Fibroblast of the aortic adventitia (primary cell): ENCODE data around the gene GEMIN5. TPM values are rescaled to one million over a fixed set of nuclear protein-coding genes. Genes with fewer than 3 reads are reported as not detected.
A peak's percentile ranks its signal among the peaks of the same experiment; 100 is the strongest.
"Not testable (repeated sequence)": the region's sequence is repeated elsewhere in the genome, so short reads cannot be mapped to it uniquely, and the experiment has no call there.

Source experiments
- DNase-seq: peaks from one replicate; pipeline ENCODE4 v3.0.0-alpha.2; 2010; ENCODE audit warnings: low read depth
- H3K4me3 ChIP-seq: 2 replicates; pipeline ENCODE4 v1.5.1; 2011; ENCODE audit warnings: low read depth, mild to moderate bottlenecking, control low read depth, low read length, moderate library complexity
- CTCF ChIP-seq: IDR thresholded peaks from 2 replicates; pipeline ENCODE4 v1.5.1; 2011; ENCODE audit warnings: mild to moderate bottlenecking, low read length, control low read depth, inconsistent platforms; ENCODE audit not compliant: insufficient read depth
- total RNA-seq: library from RNA; depleted of rRNA; stranded (reverse); fragments of >200 nt; gene quantifications from 2 replicates; pipeline ENCODE4 v1.2.3, GENCODE V29; 2012; ENCODE audit warnings: low replicate concordance

Gene GEMIN5
- total RNA-seq, 1 donor = 18.2 TPM

DNA sequence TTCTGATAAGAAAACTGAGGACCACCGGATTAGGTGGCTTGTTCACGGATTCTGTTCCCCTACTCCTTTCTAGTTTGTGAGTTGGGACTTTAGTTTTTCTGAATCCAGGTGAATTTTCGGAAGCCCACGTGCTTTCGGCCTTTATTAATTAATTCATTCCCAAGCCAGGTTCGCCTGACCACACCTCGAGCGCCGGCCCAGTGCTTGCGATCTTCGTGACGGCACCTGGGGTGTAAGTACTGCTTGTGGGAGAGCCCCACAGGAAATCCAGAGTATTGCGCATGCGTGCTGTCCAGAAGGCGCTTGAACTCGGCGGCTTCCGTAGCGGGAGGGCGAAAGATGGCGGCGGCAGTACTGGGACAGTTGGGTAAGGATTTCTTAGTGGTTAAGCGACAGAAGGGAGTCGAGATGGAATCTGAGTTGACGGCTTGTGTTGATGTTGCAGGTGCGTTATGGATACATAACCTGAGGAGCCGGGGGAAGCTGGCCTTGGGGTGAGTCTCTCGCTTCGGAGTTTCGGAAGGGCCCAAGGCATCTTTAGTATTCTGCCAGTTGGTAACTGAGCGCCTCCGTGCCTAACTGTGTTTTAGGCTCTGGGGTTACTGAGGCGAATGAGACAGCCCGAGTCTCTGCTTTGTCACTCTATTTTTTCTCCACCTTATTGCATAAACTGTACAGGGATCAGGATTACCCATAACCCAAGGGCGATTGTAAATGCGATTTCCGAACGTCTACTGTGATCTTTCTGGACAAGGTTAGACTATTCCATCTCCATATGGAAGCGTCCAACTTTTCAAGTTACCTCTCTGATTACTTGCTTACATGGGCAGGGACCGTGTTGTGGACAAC, 3.0 kb upstream of the GEMIN5 start, which contains the start of gene MRPL22:
MRPL22 (plus strand) TSS at position 302 of the 849 bp plus-strand sequence; CDS start at position 340, 38 bp downstream.
- H3K4me3 ChIP-seq = peak within 1 kb of the TSS; percentile 97
- peak; percentile 96 for DNase-seq
- no peak for TF ChIP-seq CTCF

DNA sequence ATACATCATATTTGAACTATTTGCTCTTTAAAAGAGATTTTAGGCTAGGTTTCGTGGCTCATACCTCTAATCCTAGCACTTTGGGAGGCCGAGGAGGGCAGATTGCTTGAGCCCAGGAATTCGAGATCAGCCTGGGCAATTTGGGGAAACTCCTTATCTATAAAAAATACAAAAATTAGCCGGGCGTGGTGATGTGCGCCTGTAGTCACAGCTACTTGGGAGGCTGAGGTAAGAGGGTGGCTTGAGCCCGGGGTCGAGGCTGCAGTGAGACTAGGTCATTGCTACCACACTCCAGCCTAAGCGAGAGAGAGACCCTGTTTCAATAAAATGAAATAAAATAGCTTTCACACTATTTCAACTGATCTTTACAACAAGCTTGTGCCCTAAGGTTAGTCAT, 2.4 kb upstream of the GEMIN5 start:
- TF ChIP-seq CTCF = no peak
- no peak for DNase-seq
- peak overlapping the region; percentile 97 for H3K4me3 ChIP-seq

GRCh38 chr5:154939387-154939786, 1.4 kb upstream of the GEMIN5 start:
- DNase-seq, H3K4me3 ChIP-seq: not testable (repeated sequence)

DNA sequence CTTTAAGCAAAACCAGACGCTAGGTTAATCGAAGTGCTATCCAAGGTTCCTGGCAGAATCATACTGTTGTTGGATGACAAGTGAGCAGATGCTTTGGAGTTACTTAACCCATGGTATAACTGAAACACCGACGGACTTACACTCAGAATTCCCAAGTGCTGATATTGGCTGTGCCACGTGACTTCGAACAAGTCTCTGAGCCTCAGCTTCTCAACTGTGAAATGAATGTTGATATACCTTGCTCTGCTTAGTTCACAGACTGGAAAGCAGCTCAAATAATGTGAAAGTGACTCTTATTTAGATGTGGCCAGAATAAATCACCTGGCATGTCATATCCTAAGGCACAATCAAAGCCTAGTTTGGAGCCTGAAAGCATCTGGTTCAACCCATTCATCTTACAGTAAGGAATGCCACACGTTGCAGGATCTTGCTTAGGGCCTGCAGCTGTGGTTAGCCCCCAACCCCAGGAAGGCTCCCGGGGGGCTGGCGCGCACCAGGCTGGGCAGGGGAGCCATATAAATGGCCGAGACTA, 759 bp downstream of the GEMIN5 start:
- peak; percentile 16 for DNase-seq
- TF ChIP-seq CTCF = no peak
- H3K4me3 ChIP-seq = peak overlapping the region; percentile 97

DNA sequence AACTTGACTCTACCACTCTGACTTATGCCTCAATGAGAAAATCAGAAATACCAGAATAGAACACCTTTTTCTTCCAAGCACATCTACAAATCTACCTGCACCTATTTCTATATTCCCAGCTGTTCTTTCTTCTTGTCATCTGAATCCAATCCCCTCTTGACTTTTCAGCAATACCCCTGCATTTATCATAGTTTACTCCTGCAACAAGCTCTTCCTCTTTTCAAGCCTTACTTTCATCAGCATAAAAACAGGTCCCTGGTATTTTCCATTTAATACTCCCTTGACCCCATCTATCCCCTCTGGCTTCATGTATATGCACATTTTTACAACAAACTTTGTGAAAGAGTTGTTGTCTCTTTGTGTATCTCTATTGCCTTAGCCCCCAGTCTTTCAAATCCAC, 3.1 kb downstream of the GEMIN5 start:
- no peak overlapping the region for H3K4me3 ChIP-seq
- no peak for DNase-seq
- TF ChIP-seq CTCF = no peak

DNA sequence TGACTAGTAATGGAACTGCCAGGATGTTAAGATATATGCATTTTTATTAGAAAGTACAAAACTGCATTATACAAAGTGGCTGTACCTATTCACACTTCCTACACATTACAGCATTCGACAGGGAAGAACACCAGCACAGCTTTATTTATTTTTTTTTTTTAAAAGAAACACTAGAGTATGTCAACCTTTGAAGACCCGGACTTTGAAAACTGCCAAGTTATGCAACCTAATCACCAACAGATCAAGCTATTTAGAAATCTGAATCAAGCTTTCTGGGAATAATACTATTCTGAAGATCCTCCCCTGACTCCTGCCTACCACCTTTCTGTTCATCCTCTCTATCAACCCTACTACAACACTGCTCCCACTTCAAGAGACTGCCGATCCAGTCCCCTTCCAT, 4.5 kb downstream of the GEMIN5 start:
- no peak for DNase-seq
- TF ChIP-seq CTCF = no peak
- H3K4me3 ChIP-seq = no peak overlapping the region
